Natural killer cell treated with Interleukin-12 subunit alpha and Interleukin-12 subunit beta and Interleukin-15 and Interleukin-18, amount 100 ng/mL, for 72 hours (primary cell): ENCODE results near the gene NR2F1. TPM values are rescaled to one million over a fixed set of nuclear protein-coding genes. Genes with fewer than 3 reads are reported as not detected.
A peak's percentile ranks its signal among the peaks of the same experiment; 100 is the strongest.

ENCODE experiments used
- ATAC-seq, 2 donors: fragments of 150-1000 bp; cut with Tn5 transposase in 1 of 2; sonication (Bioruptor Pico), chemical (Tn5 transposase) in 1 of 2; 2 replicates each; pipeline ENCODE4 v1.10.0; 2021
- DNase-seq: peaks from one replicate; pipeline ENCODE4 v3.0.0; 2022; ENCODE audit warnings: low spot score
- H3K27ac Mint-ChIP-seq, 2 donors: 1 replicate in 1 of 2; 2 replicates in 1 of 2; pipeline ENCODE4 v1.8.0; 2022; ENCODE audit warnings: mixed read lengths in 2 of 2, mild to moderate bottlenecking in 1 of 2, moderate library complexity in 1 of 2
- H3K27me3 Mint-ChIP-seq, 2 donors: 1 replicate in 1 of 2; 2 replicates in 1 of 2; pipeline ENCODE4 v1.8.0; 2022; ENCODE audit warnings: mixed read lengths in 2 of 2
- H3K36me3 Mint-ChIP-seq: one replicate; pipeline ENCODE4 v1.8.0; 2022; ENCODE audit warnings: mixed read lengths
- H3K4me1 Mint-ChIP-seq, 2 donors: 1 replicate in 1 of 2; 2 replicates in 1 of 2; pipeline ENCODE4 v1.8.0; 2022; ENCODE audit warnings: low read depth in 2 of 2, mixed read lengths in 2 of 2, mild to moderate bottlenecking in 1 of 2
- H3K4me3 Mint-ChIP-seq: one replicate; pipeline ENCODE4 v1.8.0; 2022; ENCODE audit warnings: mixed read lengths
- H3K9me3 Mint-ChIP-seq: 2 replicates; pipeline ENCODE4 v1.8.0; 2022; ENCODE audit warnings: mixed read lengths
- total RNA-seq, 2 donors: library from RNA; stranded (reverse); gene quantifications; one replicate each; pipeline ENCODE4 v1.2.3, GENCODE V29; 2022

Gene NR2F1
- total RNA-seq, 2 donors from 2014 or later, result not detected

DNA sequence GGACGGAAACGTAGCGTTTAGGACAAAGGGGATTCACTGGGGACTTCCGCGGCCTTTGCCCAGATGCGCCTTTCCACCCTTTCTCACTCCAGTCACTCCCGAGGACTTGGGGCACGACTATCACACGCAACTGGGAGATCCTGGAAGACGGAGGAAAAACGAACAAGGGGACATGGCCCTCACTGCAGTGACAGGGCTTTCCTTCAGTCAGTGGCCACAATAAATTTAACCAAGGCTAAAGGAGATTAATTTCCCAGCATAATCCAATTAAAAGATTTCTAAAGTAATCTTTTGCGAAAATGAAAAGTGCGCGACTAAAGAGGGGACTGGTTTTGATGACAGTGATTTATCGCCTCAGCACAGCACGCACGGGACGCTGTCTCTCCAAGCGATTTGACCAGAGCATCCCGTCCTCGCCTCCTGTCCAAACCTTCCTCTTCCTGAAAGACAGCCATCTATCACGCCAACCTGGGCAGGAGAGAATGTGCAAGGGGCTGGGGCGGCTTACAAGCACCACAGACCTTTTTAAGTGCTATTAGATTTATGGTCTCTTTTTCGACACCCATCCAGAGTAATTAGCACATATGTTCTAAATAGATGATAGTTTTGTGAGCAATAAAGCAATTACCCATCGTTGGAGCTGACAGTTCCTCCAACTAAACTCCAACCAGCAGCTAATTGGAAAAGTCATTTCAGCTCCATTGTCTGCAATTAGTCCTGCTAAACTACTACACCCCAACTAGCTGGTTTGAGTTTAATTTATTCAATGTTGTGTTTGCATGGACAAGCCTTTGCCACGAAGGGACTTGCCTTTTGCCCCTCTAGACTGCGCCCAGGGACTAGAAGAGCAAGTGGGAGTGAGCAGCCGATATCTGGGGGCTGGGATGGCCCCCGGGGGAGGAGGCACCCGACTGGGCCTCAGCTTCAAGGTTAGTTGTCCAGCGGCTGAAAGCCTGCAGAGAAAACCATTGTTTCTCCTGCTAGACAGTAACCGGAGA, 9.4 kb upstream of the NR2F1 start:
- Mint-ChIP-seq H3K36me3 (peaks cover 5% of the 10 kb centered on the region), H3K4me3 (no peak overlapping the region), H3K9me3 (no peaks in the 10 kb centered on the region), H3K27ac (no peak overlapping the region), H3K4me1 (peaks cover 16 to 20% of the 10 kb centered on the region in 2 donors), H3K27me3 (peaks cover 66 to 84% of the 10 kb centered on the region in 2 donors)
- DNase-seq (no peak), ATAC-seq (no peak)

DNA sequence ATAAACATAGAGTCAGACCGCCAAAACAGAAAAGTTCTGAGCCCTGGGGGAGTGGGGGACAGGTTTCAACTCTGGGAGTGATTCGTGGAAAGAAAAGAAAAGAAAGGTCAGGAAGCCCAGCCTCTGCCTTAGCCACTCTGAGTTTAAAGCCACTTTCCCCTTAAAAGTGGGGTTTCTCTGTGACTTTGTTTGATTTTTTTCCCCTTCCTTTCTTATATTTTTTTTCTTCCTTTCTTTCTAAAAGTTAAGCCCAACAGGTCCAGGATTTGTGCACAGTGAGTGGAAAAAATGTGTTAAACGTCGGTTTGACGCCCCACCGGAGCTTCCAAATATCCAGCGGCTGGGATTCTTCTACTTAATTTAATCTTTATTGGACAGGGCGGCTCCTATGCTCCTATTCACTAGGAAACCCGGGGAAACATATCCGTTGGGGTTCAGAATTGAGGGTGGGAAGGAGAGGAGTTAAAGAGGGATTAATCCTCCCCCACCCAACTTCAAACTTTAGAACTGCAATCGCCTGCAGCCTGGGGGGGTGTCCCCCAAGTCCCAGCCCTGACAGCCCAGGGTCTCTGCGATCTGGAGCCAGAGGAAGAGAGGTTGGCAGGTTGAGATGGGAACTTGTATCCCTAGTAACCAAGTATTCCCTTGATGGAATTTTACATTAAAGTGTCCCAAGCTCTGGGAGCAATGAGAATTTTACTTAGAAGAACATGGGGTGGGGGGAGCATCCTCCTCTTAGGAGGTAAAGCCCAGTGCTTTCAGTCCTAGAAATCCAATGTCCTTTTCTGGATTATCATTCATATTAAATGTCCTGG, 8.3 kb upstream of the NR2F1 start:
- Mint-ChIP-seq H3K9me3 (no peaks in the 10 kb centered on the region), H3K4me3 (no peak overlapping the region), H3K4me1 (peaks cover 16 to 21% of the 10 kb centered on the region in 2 donors), H3K27me3 (peaks cover 60 to 75% of the 10 kb centered on the region in 2 donors), H3K27ac (no peak overlapping the region), H3K36me3 (no peaks in the 10 kb centered on the region)
- DNase-seq (no peak), ATAC-seq (no peak)

DNA sequence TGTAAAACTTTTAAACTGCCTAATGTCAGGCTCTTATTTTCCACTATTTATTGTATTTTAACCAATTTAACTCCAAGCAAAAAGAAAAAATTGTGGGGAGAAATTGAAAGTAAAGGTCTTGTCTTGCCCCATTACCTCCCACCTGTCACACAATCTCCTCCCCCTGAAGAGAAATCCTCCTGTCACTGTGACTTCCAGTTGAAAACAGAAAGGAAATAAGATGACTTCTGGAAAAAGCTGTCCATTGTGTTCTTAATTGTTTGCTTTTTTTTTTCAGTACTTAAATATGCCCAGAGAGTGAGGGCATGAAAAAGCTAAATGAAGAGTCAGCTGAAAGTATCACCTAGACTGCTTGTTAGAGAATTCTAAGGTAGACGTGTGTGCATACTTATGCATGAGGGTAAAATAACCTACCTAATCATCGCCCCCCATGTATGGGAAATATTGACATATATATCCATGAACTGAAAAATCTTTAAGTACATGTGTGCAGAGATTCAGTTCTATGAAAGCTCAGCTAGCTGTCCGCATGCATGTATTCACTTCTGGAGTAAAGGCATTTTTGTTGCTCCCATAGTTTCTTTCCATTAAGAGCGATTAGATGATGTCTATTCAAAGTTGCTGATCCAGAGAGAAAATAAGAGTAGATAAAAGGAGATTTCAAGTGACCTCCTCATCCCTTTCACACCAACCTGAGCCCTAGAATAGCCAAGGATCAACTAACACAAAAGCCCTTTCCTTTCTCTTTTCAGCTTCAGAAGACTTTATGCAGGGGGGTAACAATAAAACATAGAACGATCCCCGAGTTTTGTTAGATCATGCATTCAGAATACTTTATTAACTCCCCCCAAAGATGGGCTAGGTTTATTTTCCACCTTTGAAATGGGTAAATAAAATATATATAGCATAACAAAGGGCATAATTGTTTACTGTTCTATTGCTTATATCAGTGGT, 7.3 kb upstream of the NR2F1 start:
- no peaks in the 10 kb centered on the region for H3K9me3 Mint-ChIP-seq
- no peak overlapping the region for H3K4me3 Mint-ChIP-seq
- DNase-seq (no peak), ATAC-seq (no peak)
- peaks cover 19 to 23% of the 10 kb centered on the region in 2 donors for H3K4me1 Mint-ChIP-seq
- no peak overlapping the region for H3K27ac Mint-ChIP-seq
- H3K27me3 Mint-ChIP-seq, result peaks cover 61 to 76% of the 10 kb centered on the region in 2 donors
- H3K36me3 Mint-ChIP-seq, result no peaks in the 10 kb centered on the region

DNA sequence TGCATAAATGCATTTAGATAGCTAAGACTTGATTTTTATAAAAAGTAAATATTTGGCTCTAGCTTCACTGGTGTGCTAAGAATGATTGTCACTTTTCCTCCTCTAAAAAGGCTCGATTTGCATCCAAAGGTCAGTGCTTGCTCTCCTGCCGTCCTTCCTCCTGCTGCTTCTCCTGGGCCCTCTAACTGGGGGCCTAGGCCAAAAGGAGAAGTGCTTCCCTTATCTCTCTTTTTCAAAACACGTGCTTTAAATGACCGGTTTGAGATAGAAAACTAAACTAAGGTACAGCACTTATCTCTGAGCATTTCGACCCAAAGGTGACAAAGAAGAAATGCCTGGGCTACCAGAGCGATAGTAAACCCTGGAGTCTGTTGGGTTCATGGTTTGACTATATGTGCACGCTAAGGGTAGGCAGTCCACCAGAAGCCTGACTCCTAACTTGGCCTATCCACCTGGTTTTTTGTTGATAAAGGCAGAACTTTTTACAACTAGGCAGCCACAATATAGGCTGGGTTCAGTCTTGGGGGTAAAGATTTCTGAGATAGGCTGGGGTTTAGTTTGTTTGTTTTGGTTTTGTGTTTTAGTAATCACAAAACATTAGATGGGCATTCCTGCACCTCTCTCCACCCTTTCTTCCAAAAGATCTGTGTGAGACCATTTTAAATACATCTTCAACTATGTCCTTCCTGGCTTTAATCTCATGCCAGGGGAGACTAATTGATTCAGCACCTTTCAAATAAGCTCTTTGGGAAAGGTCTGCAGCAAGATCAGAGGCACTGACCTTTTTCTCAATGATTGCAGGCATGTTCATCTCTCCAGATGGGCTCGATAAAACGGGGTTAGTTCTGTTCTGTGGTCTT, 5.8 kb upstream of the NR2F1 start:
- ATAC-seq (no peak), DNase-seq (no peak)
- Mint-ChIP-seq H3K4me3 (no peak overlapping the region), H3K9me3 (no peaks in the 10 kb centered on the region), H3K27ac (no peak overlapping the region), H3K4me1 (peaks cover 18 to 19% of the 10 kb centered on the region in 2 donors), H3K27me3 (peaks cover 57 to 68% of the 10 kb centered on the region in 2 donors), H3K36me3 (no peaks in the 10 kb centered on the region)

DNA sequence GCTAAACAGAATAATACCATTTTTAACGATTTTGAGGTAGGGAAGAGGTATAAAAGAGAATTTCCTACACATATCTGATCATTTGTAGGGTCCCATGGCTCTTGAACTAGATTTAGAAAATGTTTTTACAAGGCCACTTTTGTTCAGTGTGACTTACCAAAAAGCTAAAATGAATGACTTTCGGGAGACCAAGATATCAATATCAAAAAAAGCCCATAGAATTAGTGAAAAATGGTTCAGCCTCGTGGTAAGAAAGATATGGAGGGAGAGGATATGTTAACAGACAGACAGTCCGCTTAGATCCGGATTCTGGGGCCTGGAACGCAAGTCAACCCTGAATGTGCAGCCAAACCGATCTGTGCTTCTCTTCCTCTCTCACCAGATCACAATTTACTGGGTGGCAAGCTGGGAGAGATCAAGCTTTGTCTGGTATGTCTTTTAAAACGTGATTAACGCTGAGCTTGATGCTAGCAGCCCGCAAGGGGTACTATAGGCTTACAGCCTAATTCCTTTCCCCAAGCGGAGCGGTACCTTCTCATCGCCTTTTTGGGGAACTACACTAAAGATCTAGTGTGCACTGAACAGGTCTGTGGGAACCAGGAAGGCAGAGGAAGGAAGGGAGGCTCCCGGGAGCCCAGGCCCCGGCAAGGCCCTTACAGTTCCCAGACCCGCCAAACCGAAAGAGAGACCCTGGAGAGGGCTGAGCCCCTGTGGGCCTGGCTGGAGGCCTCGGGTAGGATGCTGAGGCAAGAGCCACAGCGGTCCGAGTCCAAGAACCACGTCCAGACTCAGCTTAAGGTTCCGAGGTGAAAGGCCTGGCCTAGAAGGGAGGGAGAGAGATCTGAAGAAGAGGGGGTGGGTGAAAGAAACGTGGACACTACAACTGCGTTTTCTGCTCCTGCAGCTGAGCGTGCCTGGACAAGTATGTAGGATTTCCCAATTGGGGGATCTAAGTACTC, 4.9 kb upstream of the NR2F1 start:
- no peak for ATAC-seq

DNA sequence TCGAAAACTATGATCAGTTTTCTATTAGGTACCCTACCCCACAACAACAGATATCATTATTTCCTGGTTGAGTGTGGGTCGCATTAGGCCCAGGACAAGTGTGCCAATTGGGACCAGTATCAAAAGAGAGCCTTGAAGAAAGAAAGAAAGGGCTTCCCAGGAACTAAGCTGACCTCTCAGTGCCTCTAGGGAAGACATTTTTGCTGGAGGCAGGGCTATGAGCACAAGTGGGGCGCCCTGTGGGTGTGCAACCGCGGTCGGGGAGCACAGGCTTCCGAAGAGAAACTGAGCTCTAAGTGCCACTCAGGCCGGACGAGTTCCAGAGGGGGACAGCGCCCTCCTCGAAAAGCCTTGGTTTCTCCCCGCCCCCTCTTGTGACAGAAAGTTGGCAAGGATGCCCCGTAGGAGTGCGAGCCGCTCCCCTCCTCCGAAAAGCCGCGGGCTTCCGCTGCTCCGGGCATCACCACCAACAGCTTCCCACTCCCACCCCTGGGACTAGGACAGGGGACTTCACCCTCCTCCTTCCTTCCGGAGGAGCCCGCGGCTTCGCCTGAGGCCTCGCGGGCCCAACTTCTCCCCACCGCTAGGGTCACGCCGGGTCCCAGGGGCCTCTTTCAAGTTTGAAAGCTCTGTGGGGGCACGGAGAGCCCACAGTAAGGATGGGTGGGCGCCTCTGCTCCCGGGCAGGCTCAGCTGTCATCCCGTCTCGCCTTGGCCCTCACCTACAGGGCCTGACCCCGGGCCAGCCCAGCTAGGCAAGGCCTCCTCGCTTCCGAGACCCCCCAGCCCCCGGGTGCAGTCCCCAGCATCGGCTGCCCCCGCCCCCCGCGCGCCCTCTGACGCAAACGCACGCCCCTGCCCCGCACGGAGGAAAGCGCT, 4.0 kb upstream of the NR2F1 start:
- Mint-ChIP-seq H3K4me3 (peak overlapping the region; percentile 35), H3K27me3 (peaks cover 44 to 56% of the 10 kb centered on the region in 2 donors), H3K9me3 (no peaks in the 10 kb centered on the region), H3K36me3 (no peaks in the 10 kb centered on the region), H3K27ac (no peak overlapping the region), H3K4me1 (peaks cover 18 to 19% of the 10 kb centered on the region in 2 donors)
- no peak for DNase-seq
- peak; percentile 8 for ATAC-seq

More for the DNA sequence above, 4.9 kb upstream of the NR2F1 start:
- Mint-ChIP-seq H3K27me3 (peaks cover 52 to 65% of the 10 kb centered on the region in 2 donors), H3K9me3 (no peaks in the 10 kb centered on the region), H3K4me3 (peak overlapping the region; percentile 35), H3K36me3 (no peaks in the 10 kb centered on the region), H3K27ac (no peak overlapping the region), H3K4me1 (peaks cover 18 to 19% of the 10 kb centered on the region in 2 donors)
- no peak for DNase-seq

DNA sequence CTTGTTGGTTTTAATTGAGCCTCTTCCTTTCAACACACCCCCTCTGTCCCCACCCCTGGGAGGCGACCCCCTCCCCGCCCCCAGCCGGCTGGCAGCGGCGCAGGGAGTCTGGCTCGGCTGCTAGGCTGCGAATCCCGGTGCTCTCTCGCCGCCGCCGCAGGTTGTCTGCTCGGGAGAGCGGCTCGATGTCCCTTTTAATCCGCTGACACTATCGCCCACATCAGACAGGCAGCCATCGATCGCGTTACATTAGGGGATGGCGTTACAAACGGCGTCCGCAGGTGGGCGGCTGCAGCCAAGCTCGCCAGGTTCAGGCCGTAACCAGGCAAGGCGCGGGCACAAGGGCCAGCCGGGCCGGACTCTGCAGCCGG, 3.3 kb upstream of the NR2F1 start:
- Mint-ChIP-seq H3K27me3 (peaks cover 39 to 50% of the 10 kb centered on the region in 2 donors), H3K4me3 (no peak overlapping the region), H3K9me3 (no peaks in the 10 kb centered on the region), H3K36me3 (no peaks in the 10 kb centered on the region), H3K4me1 (peaks cover 18 to 19% of the 10 kb centered on the region in 2 donors), H3K27ac (no peak overlapping the region)
- no peak for DNase-seq
- ATAC-seq, result peak in 1 of 2 donors; percentile 4

DNA sequence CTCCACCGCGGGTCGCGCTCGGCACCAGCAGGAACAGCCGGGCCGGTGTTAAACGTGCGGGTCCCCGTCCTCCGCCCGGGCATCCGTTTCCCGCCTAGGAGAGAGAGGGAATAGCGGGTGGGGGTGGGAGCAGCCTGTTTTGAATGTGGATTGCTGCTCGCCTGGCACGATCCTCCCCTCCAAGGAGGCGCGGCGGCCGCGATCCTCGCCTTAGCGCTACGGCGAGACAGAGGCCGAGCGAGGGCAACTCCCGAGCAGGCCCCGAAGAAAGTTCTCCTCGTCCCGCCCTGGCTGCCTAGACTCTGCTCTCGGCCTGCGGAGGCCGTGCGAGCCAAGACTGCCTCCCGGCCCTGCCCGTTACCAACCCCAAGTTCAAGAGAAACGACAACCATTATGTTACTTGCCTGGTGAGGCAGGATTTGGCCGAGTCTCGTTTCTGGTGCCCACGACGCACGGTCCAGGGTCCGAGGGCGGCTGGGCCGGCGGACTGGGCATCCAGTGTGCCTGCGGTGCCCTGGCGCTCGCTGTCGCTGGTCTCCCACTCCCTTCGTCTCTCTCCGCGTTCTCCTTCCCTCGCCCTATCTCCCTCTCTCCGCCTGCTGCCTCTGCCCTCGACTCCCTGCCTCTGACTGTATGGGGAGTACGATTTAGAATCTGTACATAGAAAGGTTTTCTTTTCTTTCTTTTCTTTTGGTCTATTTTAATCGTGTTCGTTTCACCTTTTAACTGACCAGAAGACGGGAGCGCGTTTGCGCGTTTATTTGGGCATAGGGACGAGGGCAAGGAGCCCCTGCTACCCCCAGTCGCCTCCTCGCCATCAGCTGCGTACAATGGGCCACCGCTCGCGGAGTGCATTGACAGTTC, 2.7 kb upstream of the NR2F1 start:
- peaks cover 34 to 44% of the 10 kb centered on the region in 2 donors for H3K27me3 Mint-ChIP-seq
- H3K36me3 Mint-ChIP-seq, result no peaks in the 10 kb centered on the region
- H3K4me1 Mint-ChIP-seq, result peaks cover 18 to 19% of the 10 kb centered on the region in 2 donors
- ATAC-seq (peak; percentile 11 to 24), DNase-seq (no peak)
- no peak overlapping the region for H3K27ac Mint-ChIP-seq
- H3K4me3 Mint-ChIP-seq, result no peak overlapping the region
- no peaks in the 10 kb centered on the region for H3K9me3 Mint-ChIP-seq

DNA sequence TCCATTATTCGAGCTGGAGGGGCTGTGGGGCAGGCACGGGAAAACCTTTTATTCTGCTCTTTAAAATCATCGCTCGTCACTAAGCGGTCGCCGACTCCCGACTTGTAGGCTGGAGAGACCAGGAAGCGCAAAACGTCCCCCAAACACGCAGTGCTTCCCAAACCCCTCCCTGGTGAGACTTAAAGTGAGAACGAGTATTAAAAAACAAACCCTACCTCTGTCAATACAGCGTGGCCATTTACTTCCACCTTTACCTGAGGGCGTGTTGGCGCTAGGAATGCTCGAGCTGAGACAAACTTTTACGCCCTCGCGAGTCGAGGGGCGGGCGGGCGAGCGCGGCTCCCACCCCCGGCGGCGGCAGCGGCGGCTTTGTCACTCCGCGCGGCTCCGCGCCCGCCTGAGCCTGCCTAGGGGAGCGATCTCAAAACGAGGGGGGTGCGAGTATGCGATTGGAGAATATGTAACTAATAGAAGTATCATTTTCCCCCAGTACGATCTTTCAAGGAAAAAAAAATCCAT, 2.0 kb upstream of the NR2F1 start, which contains the start of gene NR2F1-AS1:
NR2F1-AS1 (minus strand) TSS at position 293 of the 519 bp plus-strand sequence.
- DNase-seq (no peak), ATAC-seq (peak; percentile 51 to 65)
- Mint-ChIP-seq H3K4me3 (no peak within 1 kb of the TSS), H3K27me3 (peaks cover 35 to 44% of the 10 kb centered on the region in 2 donors), H3K4me1 (peaks cover 22 to 24% of the 10 kb centered on the region in 2 donors), H3K9me3 (no peaks in the 10 kb centered on the region), H3K27ac (no peak within 1 kb of the TSS), H3K36me3 (peaks cover 4% of the 10 kb centered on the region)

DNA sequence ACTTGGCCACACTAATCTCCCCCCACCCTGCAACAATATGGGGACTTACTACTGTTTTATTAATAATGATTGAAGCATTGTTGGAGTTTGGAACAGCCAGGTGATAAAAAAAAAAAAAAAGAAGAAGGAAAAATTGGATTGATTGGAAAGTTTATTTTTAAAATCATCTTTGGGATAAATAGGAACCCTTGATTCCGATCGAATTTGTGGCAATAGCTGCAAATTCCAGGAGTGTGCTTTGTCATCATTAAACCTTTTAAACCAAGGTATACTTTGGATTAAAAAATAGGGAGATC, 907 bp upstream of the NR2F1 start:
- ATAC-seq (no peak), DNase-seq (no peak)
- Mint-ChIP-seq H3K9me3 (no peaks in the 10 kb centered on the region), H3K27me3 (peaks cover 32 to 39% of the 10 kb centered on the region in 2 donors), H3K4me3 (no peak overlapping the region), H3K36me3 (peaks cover 7% of the 10 kb centered on the region), H3K27ac (no peak overlapping the region), H3K4me1 (peaks cover 22 to 27% of the 10 kb centered on the region in 2 donors)
